Measurements from ENCODE around the gene SLC27A4.

DNA sequence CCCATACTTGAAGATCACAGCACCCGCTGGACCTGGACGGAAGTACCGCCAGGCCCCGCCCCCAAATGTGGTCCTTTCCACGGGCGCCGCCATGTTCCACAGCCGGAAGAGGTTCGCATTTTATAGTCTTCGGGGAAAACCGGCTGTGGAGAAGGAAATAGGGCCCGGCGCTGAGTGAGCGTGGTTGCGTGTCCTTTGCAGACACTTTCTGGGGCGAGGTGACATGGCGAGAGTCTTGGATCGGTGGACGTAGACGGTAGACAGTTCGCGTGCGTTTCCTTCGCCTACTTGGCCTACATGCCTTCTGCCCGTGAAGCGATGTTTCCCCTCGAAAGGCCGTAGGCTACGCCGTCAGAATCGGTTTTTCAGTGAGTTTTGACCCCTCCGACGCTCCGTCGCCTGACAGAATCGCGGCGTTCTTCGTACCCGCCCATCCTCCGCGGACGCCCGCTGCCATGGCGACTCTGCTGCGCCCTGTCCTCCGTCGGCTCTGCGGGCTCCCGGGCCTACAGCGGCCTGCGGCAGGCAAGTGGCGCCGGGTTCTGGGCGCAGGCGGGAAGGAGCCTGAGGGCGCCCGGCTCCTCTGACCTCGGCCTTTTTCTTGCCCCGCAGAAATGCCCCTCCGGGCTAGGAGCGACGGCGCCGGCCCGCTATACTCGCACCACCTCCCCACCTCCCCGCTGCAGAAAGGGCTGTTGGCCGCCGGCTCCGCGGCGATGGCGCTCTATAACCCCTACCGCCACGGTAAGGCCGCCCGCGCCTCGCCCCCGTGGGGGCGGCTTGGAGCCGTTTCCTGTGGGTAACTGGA lies 17.7 kb upstream of the SLC27A4 start, which contains the start of the genes COQ4 and TRUB2:
- TF ChIP-seq POLR2A (IDR thresholded peaks at IDR 0.05; ENCODE audit: low read length) = peak; percentile 64
- no peak for TF ChIP-seq GATA1 (IDR thresholded peaks at IDR 0.05; ENCODE audit: low read depth, low read length)

Measured in erythroblast (primary cell).